ENCODE results near the gene SYK. TPM values are rescaled to one million over a fixed set of nuclear protein-coding genes. Genes with fewer than 3 reads are reported as not detected.
A peak's percentile ranks its signal among the peaks of the same experiment; 100 is the strongest.

Gene SYK
- total RNA-seq, 1 donor from 2014 or later, result not detected

GRCh38 chr9:90943341-90943740 is 141.7 kb downstream of the SYK start:
- H3K27ac Mint-ChIP-seq, result no peak overlapping the region

DNA sequence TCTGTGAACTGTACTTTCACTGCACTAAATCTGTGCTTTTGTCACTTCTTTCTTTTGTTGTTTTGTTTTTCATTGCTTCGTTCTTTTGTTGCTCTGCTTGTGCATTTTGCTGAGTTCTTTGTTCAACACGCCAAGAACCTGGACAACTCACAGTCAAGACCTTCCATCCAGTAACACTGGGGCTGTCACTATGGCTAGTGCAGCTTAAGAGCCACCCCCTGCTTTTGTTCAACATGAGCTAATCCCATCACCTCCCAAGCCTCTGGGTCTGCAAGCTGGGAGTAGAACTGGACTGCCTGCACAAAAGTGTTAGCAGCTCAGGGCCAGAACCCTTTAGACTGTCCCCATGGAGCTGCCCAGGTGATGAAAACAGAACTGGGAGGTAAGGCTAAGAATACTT is 143.7 kb downstream of the SYK start:
- Mint-ChIP-seq H3K27me3 (ENCODE audit: insufficient read depth, low read depth) (peaks cover 2% of the 10 kb centered on the region), H3K4me3 (no peak overlapping the region), H3K36me3 (no peaks in the 10 kb centered on the region), H3K9me3 (no peaks in the 10 kb centered on the region), H3K27ac (no peak overlapping the region), H3K4me1 (peaks cover 2% of the 10 kb centered on the region)
- no peaks in the 10 kb centered on the region for H3K79me2 ChIP-seq (ENCODE audit: low read depth)
- peaks cover 7% of the 10 kb centered on the region for H3K4me1 ChIP-seq
- peak; percentile 38 for DNase-seq (ENCODE audit: low spot score)
- no peaks in the 10 kb centered on the region for H4K20me1 ChIP-seq (ENCODE audit: low read depth)
- H3K9me3 ChIP-seq (ENCODE audit: low read depth), result no peaks in the 10 kb centered on the region
- no peaks in the 10 kb centered on the region for H3F3A ChIP-seq (ENCODE audit: low read depth)
- H3K4me2 ChIP-seq, result no peak overlapping the region
- no peak overlapping the region for H3K9ac ChIP-seq
- H3K27me3 ChIP-seq, result no peaks in the 10 kb centered on the region
- no peaks in the 10 kb centered on the region for H3K36me3 ChIP-seq
- no peak overlapping the region for H2AFZ ChIP-seq (replicated peaks)
- H3K4me3 ChIP-seq, result no peak overlapping the region
- TF ChIP-seq EZH2phosphoT487 (IDR thresholded peaks at IDR 0.05) (no peak), EZH2 (IDR thresholded peaks at IDR 0.05) (no peak), CTCF (IDR thresholded peaks at IDR 0.05) (no peak)
- no peak overlapping the region for H3K27ac ChIP-seq

More at GRCh38 chr9:90943341-90943740, 141.7 kb downstream of the SYK start:
- no peaks in the 10 kb centered on the region for H3K36me3 ChIP-seq
- Mint-ChIP-seq H3K27me3 (ENCODE audit: insufficient read depth, low read depth) (peaks cover 2% of the 10 kb centered on the region), H3K4me1 (peaks cover 2% of the 10 kb centered on the region), H3K9me3 (no peaks in the 10 kb centered on the region), H3K4me3 (no peak overlapping the region), H3K36me3 (no peaks in the 10 kb centered on the region)
- H3K9ac ChIP-seq, result no peak overlapping the region
- no peak overlapping the region for H3K4me2 ChIP-seq
- H3K4me1 ChIP-seq, result peaks cover 6% of the 10 kb centered on the region
- no peak for DNase-seq (ENCODE audit: low spot score)
- H3K4me3 ChIP-seq, result no peak overlapping the region
- no peaks in the 10 kb centered on the region for H3K79me2 ChIP-seq (ENCODE audit: low read depth)
- H3K9me3 ChIP-seq (ENCODE audit: low read depth), result no peaks in the 10 kb centered on the region
- TF ChIP-seq CTCF (IDR thresholded peaks at IDR 0.05), result no peak
- TF ChIP-seq EZH2 (IDR thresholded peaks at IDR 0.05), result no peak
- TF ChIP-seq EZH2phosphoT487 (IDR thresholded peaks at IDR 0.05), result no peak
- no peak overlapping the region for H2AFZ ChIP-seq (replicated peaks)
- no peaks in the 10 kb centered on the region for H3K27me3 ChIP-seq
- no peaks in the 10 kb centered on the region for H4K20me1 ChIP-seq (ENCODE audit: low read depth)
- H3K27ac ChIP-seq, result no peak overlapping the region
- no peaks in the 10 kb centered on the region for H3F3A ChIP-seq (ENCODE audit: low read depth)

GRCh38 chr9:90946982-90947381 is 145.4 kb downstream of the SYK start:
- no peaks in the 10 kb centered on the region for H3K36me3 Mint-ChIP-seq
- no peaks in the 10 kb centered on the region for H3K9me3 ChIP-seq (ENCODE audit: low read depth)

More at GRCh38 chr9:90946982-90947381, 145.4 kb downstream of the SYK start:
- H3K27me3 ChIP-seq, result no peaks in the 10 kb centered on the region
- no peak overlapping the region for H2AFZ ChIP-seq (replicated peaks)
- no peak overlapping the region for H3K27ac ChIP-seq
- Mint-ChIP-seq H3K27me3 (ENCODE audit: insufficient read depth, low read depth) (no peaks in the 10 kb centered on the region), H3K4me1 (peaks cover 2% of the 10 kb centered on the region), H3K9me3 (no peaks in the 10 kb centered on the region), H3K4me3 (no peak overlapping the region), H3K27ac (no peak overlapping the region)
- peaks cover 13% of the 10 kb centered on the region for H3K4me1 ChIP-seq
- H3K4me2 ChIP-seq, result no peak overlapping the region
- no peak for DNase-seq (ENCODE audit: low spot score)
- TF ChIP-seq EZH2phosphoT487 (IDR thresholded peaks at IDR 0.05), result no peak
- TF ChIP-seq CTCF (IDR thresholded peaks at IDR 0.05), result no peak
- TF ChIP-seq EZH2 (IDR thresholded peaks at IDR 0.05), result no peak
- H3K4me3 ChIP-seq, result no peak overlapping the region
- no peaks in the 10 kb centered on the region for H3K36me3 ChIP-seq
- H3K9ac ChIP-seq, result no peak overlapping the region
- H3K79me2 ChIP-seq (ENCODE audit: low read depth), result no peaks in the 10 kb centered on the region
- H3F3A ChIP-seq (ENCODE audit: low read depth), result no peaks in the 10 kb centered on the region
- H4K20me1 ChIP-seq (ENCODE audit: low read depth), result no peaks in the 10 kb centered on the region

Other genes with a start within 250 kb of the SYK start
- 0.06 TPM in 1 of 2 replicates, not detected in the other for gene DIRAS2, start 159.0 kb upstream of the SYK start, total RNA-seq (ENCODE audit: low replicate concordance)